Astrocyte of the cerebellum (primary cell): Measurements from ENCODE around the gene GIT2.

Source experiments
- DNase-seq: peaks from one replicate; pipeline ENCODE4 v3.0.0-alpha.2; 2011; ENCODE audit warnings: low read depth
- H3K4me3 ChIP-seq: 2 replicates; pipeline ENCODE4 v1.5.1; 2011; ENCODE audit warnings: mild to moderate bottlenecking, low read depth, low read length, moderate library complexity
- CTCF ChIP-seq: IDR thresholded peaks from 2 replicates; pipeline ENCODE4 v1.5.1; 2012; ENCODE audit warnings: low read length, low read depth, moderate library complexity, mild to moderate bottlenecking; ENCODE audit errors: missing control alignments
- in situ Hi-C: cut with HindIII; loops from 2 replicates; pipeline ENCODE4 v1.10.0; 2017; ENCODE audit warnings: low sequenced_read_pairs

Gene GIT2

GRCh38 chr12:109967383-109968031, 28.7 kb downstream of the GIT2 start:
- no peak overlapping the region for H3K4me3 ChIP-seq
- DNase-seq = no peak
- in situ Hi-C loops = loop anchor here (10.0 kb wide), 1 partner anchor 93 kb away; no protein-coding TSS in a partner anchor
- TF ChIP-seq CTCF = no peak

- no peak for DNase-seq
- H3K4me3 ChIP-seq = no peak overlapping the region
- no peak for TF ChIP-seq CTCF
- in situ Hi-C loops = loop anchor here (10.0 kb wide), 1 partner anchor 92 kb away; no protein-coding TSS in a partner anchor
These were observed 29.6 kb downstream of the GIT2 start for GRCh38 chr12:109966546-109966945.

- in situ Hi-C loops = loop anchor here (5.0 to 10.0 kb wide), 3 partner anchors 33 to 89 kb away; partner anchors contain the start of genes ANKRD13A and GIT2
- no peak for DNase-seq
- no peak overlapping the region for H3K4me3 ChIP-seq
- TF ChIP-seq CTCF = no peak
These were observed 32.3 kb downstream of the GIT2 start for GRCh38 chr12:109963743-109964429.

GRCh38 chr12:109963330-109963729, 32.8 kb downstream of the GIT2 start:
- H3K4me3 ChIP-seq = no peak overlapping the region
- DNase-seq = no peak
- in situ Hi-C loops = loop anchor here (5.0 to 10.0 kb wide), 3 partner anchors 34 to 89 kb away; partner anchors contain the start of genes ANKRD13A and GIT2
- TF ChIP-seq CTCF = no peak

- H3K4me3 ChIP-seq = no peak overlapping the region
- no peak for TF ChIP-seq CTCF
- no peak for DNase-seq
- in situ Hi-C loops = loop anchor here (5.0 to 10.0 kb wide), 3 partner anchors 35 to 88 kb away; partner anchors contain the start of genes ANKRD13A and GIT2
These were observed 33.8 kb downstream of the GIT2 start for GRCh38 chr12:109962398-109962797.

- in situ Hi-C loops = loop anchor here (5.0 to 10.0 kb wide), 3 partner anchors 36 to 87 kb away; partner anchors contain the start of genes ANKRD13A and GIT2
- DNase-seq = no peak
- TF ChIP-seq CTCF = no peak
These were observed 34.6 kb downstream of the GIT2 start for GRCh38 chr12:109961612-109962011.

More at GRCh38 chr12:109961612-109962011, 34.6 kb downstream of the GIT2 start:
- no peak overlapping the region for H3K4me3 ChIP-seq
